DMS114 treated with DMSO at 0.1 percent for 48 hours (cell line): ENCODE data around the gene KHK.

Experiments
- DNase-seq: peaks from one replicate; lab custom pipeline; 2025; ENCODE audit not compliant: unreplicated experiment; lab: John Stamatoyannopoulos, UW

Gene KHK

GRCh38 chr2:27086724-27087593 is at the start of gene KHK:
Gene KHK, plus strand, starts transcription at chr2:27086772. Its CDS starts 488 bp downstream, at chr2:27087260.
- no peak for DNase-seq

GRCh38 chr2:27038012-27038411 is 48.6 kb upstream of the KHK start:
- DNase-seq, result no peak

GRCh38 chr2:27038631-27039339 is 47.8 kb upstream of the KHK start:
- no peak for DNase-seq

GRCh38 chr2:27039426-27039825 is 47.1 kb upstream of the KHK start:
- DNase-seq, result no peak

- DNase-seq, result no peak
Observed at GRCh38 chr2:27039871-27040270, 46.7 kb upstream of the KHK start.

- no peak for DNase-seq
Observed at GRCh38 chr2:27040282-27040681, 46.3 kb upstream of the KHK start.

GRCh38 chr2:27041752-27042151 is 44.8 kb upstream of the KHK start:
- no peak for DNase-seq

- no peak for DNase-seq
Observed at GRCh38 chr2:27042159-27042661, 44.4 kb upstream of the KHK start.

GRCh38 chr2:27042985-27043634 is 43.5 kb upstream of the KHK start:
- no peak for DNase-seq

- DNase-seq, result no peak
Observed at GRCh38 chr2:27049422-27050280, 36.9 kb upstream of the KHK start.

GRCh38 chr2:27050281-27050995 is 36.1 kb upstream of the KHK start:
- peak; percentile 77 for DNase-seq

- peak; percentile 89 for DNase-seq
Observed at GRCh38 chr2:27050996-27051901, 35.3 kb upstream of the KHK start, which contains the start of gene AGBL5. Gene AGBL5, plus strand, starts transcription at chr2:27051668. Its CDS starts 1,291 bp downstream, at chr2:27052959.

GRCh38 chr2:27051902-27052645 is 34.5 kb upstream of the KHK start:
- no peak for DNase-seq

GRCh38 chr2:27053321-27053720 is 33.3 kb upstream of the KHK start:
- DNase-seq, result no peak

GRCh38 chr2:27053776-27054175 is 32.8 kb upstream of the KHK start:
- no peak for DNase-seq

GRCh38 chr2:27054721-27055120 is 31.9 kb upstream of the KHK start:
- DNase-seq, result no peak

- DNase-seq, result no peak
Observed at GRCh38 chr2:27057184-27057583, 29.4 kb upstream of the KHK start.

- no peak for DNase-seq
Observed at GRCh38 chr2:27058210-27058609, 28.4 kb upstream of the KHK start.
